ENCODE results near the gene ERF. TPM values are rescaled to one million over a fixed set of nuclear protein-coding genes. Genes with fewer than 3 reads are reported as not detected.

ERF gene
- total and polyA plus RNA-seq, 2 of the 4 experiments (the other 2 are of a cell fraction): 5.2 to 32.4 TPM

GRCh38 chr19:42246143-42246921 lies 8.6 kb downstream of the ERF start:
- CTCF ChIA-PET: interaction anchor here (0.6 to 5.0 kb wide), 6 partner anchors 24 to 1047 kb away, joined by 3 to 29 read pairs (median 3); no protein-coding TSS in a partner anchor
- no CpG with 5 or more reads among the region's 10 CpGs for WGBS, 2 experiments (ENCODE audit: extremely low coverage in 2 of 2, insufficient read length in 1 of 2)
- TF ChIP-seq CHD1 (IDR thresholded peaks at IDR 0.05; ENCODE audit: low read depth, low read length) (no peak), POLR2A (IDR thresholded peaks at IDR 0.05; ENCODE audit: low read depth, low read length) (no peak), CTCF (conservative IDR thresholded peaks at IDR 0.05; ENCODE audit: low read depth, low read length) (peak; percentile 90), RAD21 (IDR thresholded peaks at IDR 0.05; ENCODE audit: low read length) (peak; percentile 91), CEBPB (IDR thresholded peaks at IDR 0.05; ENCODE audit: low read depth, low read length) (peak; percentile 23; the same call in 1 of the 2 replicates), RFX5 (IDR thresholded peaks at IDR 0.05; ENCODE audit: low read depth, low read length) (no peak), MAZ (IDR thresholded peaks at IDR 0.05; ENCODE audit: borderline replicate concordance, low read depth, low read length) (peak; percentile 100), SMC3 (IDR thresholded peaks at IDR 0.05; ENCODE audit: low read depth, low read length) (peak; percentile 93)

More at GRCh38 chr19:42246143-42246921, 8.6 kb downstream of the ERF start:
- no peaks in the 10 kb centered on the region; the same call in 1 of the 2 replicates for H3K9me1 ChIP-seq (ENCODE audit: insufficient read depth, low read length)
- H3K4me1 ChIP-seq (ENCODE audit: control insufficient read depth, insufficient read depth, low read length): peaks cover 16% of the 10 kb centered on the region
- no peak overlapping the region; the same call in 1 of the 2 replicates for H4K91ac ChIP-seq (ENCODE audit: insufficient read depth, low read depth, low read length)
- in situ Hi-C loops (cut with MboI; ENCODE audit: low sequenced_read_pairs) (no loop called here), intact Hi-C loops (cut with micrococcal nuclease) (loop anchor here (1.0 kb wide), 3 partner anchors 33 to 79 kb away; partner anchors contain the start of gene MEGF8), dilution Hi-C loops (cut with HindIII; ENCODE audit: low sequenced_read_pairs, unreplicated experiment) (no loop called here)
- no peak overlapping the region; the same call in 1 of the 2 replicates for H3K14ac ChIP-seq (replicated peaks; ENCODE audit: low read depth, low read length)
- peaks cover 34% of the 10 kb centered on the region for H4K20me1 ChIP-seq (ENCODE audit: insufficient read depth, low read length)
- POLR2A ChIA-PET (ENCODE audit: unreplicated experiment): interaction anchor here (1.0 kb wide), 1 partner anchor 50 kb away, joined by 3 read pairs; no protein-coding TSS in a partner anchor
- H4K5ac ChIP-seq (ENCODE audit: low read depth, low read length): 0 out of 2 replicates have a peak overlapping the region, but pooled peaks have one; percentile 19
- 0 out of 2 replicates have a peak overlapping the region, but pooled peaks have one; percentile 7 for H3K4me2 ChIP-seq (ENCODE audit: low read depth, low read length)
- H3K27me3 ChIP-seq (ENCODE audit: control insufficient read depth, insufficient read depth, low read length): no peaks in the 10 kb centered on the region
- H3K79me1 ChIP-seq (ENCODE audit: low read depth in 1 of 2, low read length in 2 of 2): peaks cover 6 to 57% of the 10 kb centered on the region in 2 experiments; a peak in 3 of 4 replicates
- BruUV-seq (replicated peaks): no TSS peak
- H2BK15ac ChIP-seq (ENCODE audit: low read depth, low read length): no peak overlapping the region
- DNase-seq (peak; percentile 83), ATAC-seq (ENCODE audit: low read depth) (no peak)
- no peaks in the 10 kb centered on the region for H3K9me3 ChIP-seq (ENCODE audit: control insufficient read depth, insufficient read depth, low read length)
- H3K9ac ChIP-seq (ENCODE audit: low read depth, low read length): peak overlapping the region; percentile 35; the same call in 1 of the 2 replicates
- H3K56ac ChIP-seq (ENCODE audit: extremely low read depth, insufficient read depth, low read length): no peak overlapping the region; the same call in 1 of the 2 replicates
- H2AK5ac ChIP-seq (ENCODE audit: low read depth, low read length): peak overlapping the region; percentile 82
- H4K8ac ChIP-seq (ENCODE audit: low read depth in 2 of 2, low read length in 2 of 2): peak overlapping the region in 1 of 2 experiments; percentile 47; a peak in 1 of 4 replicates
- H3K23ac ChIP-seq (ENCODE audit: low read depth, low read length): peak overlapping the region; percentile 18
- H2BK5ac ChIP-seq (ENCODE audit: low read depth, low read length, poor library complexity, severe bottlenecking): peak overlapping the region; percentile 44
- H3K4me3 ChIP-seq (ENCODE audit: insufficient read depth, low read depth, low read length): no peak overlapping the region
- no peak overlapping the region for H2BK120ac ChIP-seq (ENCODE audit: low read depth, low read length)
- peaks cover 15% of the 10 kb centered on the region for H3K36me3 ChIP-seq (ENCODE audit: control insufficient read depth, insufficient read depth, low read length)
- no peak overlapping the region for H2BK20ac ChIP-seq (ENCODE audit: low read depth, low read length)
- peak overlapping the region; percentile 91 for H2AK9ac ChIP-seq (replicated peaks; ENCODE audit: low read depth, low read length, poor library complexity)
- peak overlapping the region; percentile 13 for H2AFZ ChIP-seq (replicated peaks; ENCODE audit: low read length, poor library complexity)
- H3K4ac ChIP-seq (ENCODE audit: low read depth, low read length): peak overlapping the region; percentile 51
- H3K27ac ChIP-seq (ENCODE audit: insufficient read depth, low read length): peak overlapping the region; percentile 24
- H3K18ac ChIP-seq (ENCODE audit: low read depth, low read length): no peak overlapping the region
